ENCODE measurements around the gene SSBP3. TPM values are rescaled to one million over a fixed set of nuclear protein-coding genes. Genes with fewer than 3 reads are reported as not detected.

SSBP3 gene
- total RNA-seq, 2 donors from 2014 or later = 7.9 to 23.1 TPM

DNA sequence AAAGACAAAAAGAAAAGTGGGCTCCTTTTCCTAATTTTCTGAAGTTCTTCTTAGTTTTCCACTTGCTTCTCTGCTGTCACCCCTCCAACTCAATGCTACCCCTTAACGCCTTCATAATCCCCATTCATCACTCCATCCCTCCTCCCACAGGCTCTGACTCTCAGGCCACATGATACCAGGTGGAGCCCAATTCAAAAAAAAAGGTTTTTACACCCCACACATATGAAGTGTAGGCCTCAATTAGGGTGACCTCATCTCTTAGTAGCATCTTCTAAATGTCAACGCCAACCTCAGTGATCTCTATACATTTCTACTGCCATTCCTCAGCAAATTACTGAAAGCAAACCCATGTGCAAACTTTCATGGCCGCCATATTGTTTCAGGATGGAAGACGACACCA is 6.4 kb downstream of the SSBP3 start:
- H3K9me3 ChIP-seq = no peaks in the 10 kb centered on the region
- 94 to 95% methylated on average over 4 of the region's 4 CpGs for WGBS, 2 donors
- H3K27ac ChIP-seq = no peak overlapping the region
- intact Hi-C loops (cut with DNase I) = loop anchor here (5.0 to 10.0 kb wide), 3 partner anchors 93 to 325 kb away; no protein-coding TSS in a partner anchor
- ATAC-seq = no peak
- no peak for DNase-seq
- TF ChIP-seq CTCF (IDR thresholded peaks at IDR 0.05) (no peak), POLR2A (IDR thresholded peaks at IDR 0.05) (no peak)
- H3K27me3 ChIP-seq = no peaks in the 10 kb centered on the region
- peaks cover 10 to 12% of the 10 kb centered on the region in 2 donors for H3K36me3 ChIP-seq (replicated peaks in 1 of 2; ENCODE audit: insufficient read depth in 1 of 2, low read depth in 2 of 2)
- H3K4me1 ChIP-seq = peaks cover 74% of the 10 kb centered on the region
- no peak overlapping the region for H3K4me3 ChIP-seq

DNA sequence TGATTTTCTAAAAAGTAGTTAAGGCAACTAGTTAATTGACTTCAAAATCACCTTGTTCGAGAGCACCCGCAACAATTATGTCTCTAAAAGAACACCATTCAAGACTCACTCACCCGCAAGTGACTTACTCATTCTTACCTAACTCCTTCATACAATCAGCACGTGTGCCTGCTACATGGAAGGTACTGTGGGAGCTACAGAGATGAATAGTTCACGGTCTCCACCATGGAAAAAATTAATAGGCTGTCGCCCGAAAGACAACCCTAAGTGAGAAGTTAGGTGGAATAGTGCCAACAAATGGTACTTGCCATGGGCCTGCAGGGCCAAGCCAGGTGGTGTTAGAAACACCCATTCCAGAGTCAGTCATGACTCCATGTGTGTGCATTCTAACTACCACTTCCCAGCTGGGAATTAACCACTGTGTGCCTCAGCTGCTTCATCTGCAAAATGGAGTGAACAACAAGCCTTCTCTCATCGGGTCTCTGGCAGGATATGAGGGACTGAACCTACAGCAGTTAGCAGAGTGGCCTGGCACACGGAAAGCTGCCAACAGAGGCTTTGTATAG is 7.1 kb downstream of the SSBP3 start:
- H3K27ac ChIP-seq = no peak overlapping the region
- H3K9me3 ChIP-seq = no peaks in the 10 kb centered on the region
- H3K4me1 ChIP-seq = peaks cover 67% of the 10 kb centered on the region
- DNase-seq = no peak
- intact Hi-C loops (cut with DNase I) = loop anchor here (10.0 kb wide), 1 partner anchor 324 kb away; no protein-coding TSS in a partner anchor
- TF ChIP-seq POLR2A (IDR thresholded peaks at IDR 0.05) (no peak), CTCF (IDR thresholded peaks at IDR 0.05) (no peak)
- no peak for ATAC-seq
- no peak overlapping the region for H3K4me3 ChIP-seq
- H3K27me3 ChIP-seq = no peaks in the 10 kb centered on the region
- H3K36me3 ChIP-seq (replicated peaks in 1 of 2; ENCODE audit: insufficient read depth in 1 of 2, low read depth in 2 of 2) = peaks cover 10 to 12% of the 10 kb centered on the region in 2 donors
- 88 to 94% methylated on average over 9 of the region's 9 CpGs for WGBS, 2 donors

GRCh38 chr1:54397980-54398379 is 8.2 kb downstream of the SSBP3 start:
- no peaks in the 10 kb centered on the region for H3K9me3 ChIP-seq
- intact Hi-C loops (cut with DNase I) = loop anchor here (10.0 kb wide), 1 partner anchor 323 kb away; no protein-coding TSS in a partner anchor

DNA sequence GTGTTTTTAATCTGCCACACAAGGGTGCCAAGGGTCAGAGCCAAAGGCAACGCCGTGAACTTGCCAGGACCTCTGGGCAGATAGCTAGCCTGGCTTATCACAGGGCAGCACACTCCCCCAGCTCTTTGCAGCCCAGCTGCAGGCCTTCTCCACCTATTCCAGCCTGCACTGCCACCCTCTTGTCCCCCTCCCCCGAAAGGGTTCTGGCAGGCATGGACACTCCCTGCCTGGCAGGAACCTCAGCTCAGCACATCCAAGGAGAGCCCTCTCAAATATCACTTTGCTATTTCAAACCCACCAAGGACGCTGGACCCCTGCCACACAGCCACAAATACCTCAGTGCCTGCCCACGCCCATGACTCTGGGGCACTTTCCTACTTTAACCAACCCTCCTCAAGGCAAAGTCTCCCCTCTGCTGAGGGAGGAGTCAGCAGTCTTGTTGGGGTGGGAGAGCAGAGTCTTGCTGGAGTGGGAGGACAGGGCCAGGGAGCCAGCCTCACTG is 9.1 kb downstream of the SSBP3 start:
- WGBS, 2 donors = 21 to 24% methylated on average over 5 of the region's 5 CpGs
- Histone ChIP-seq H3K27ac (peak overlapping the region in 1 of 4 donors; percentile 24), H3K4me1 (peaks cover 48% of the 10 kb centered on the region), H3K36me3 (replicated peaks in 1 of 2; ENCODE audit: insufficient read depth in 1 of 2, low read depth in 2 of 2) (peaks cover 10 to 16% of the 10 kb centered on the region in 2 donors), H3K4me3 (no peak overlapping the region), H3K9me3 (no peaks in the 10 kb centered on the region), H3K27me3 (no peaks in the 10 kb centered on the region)
- DNase-seq = peak in 3 of 4 donors; percentile 31 to 63 (median 52)
- TF ChIP-seq POLR2A (IDR thresholded peaks at IDR 0.05) (no peak), CTCF (IDR thresholded peaks at IDR 0.05) (no peak)
- peak; percentile 45 for ATAC-seq
- intact Hi-C loops (cut with DNase I) = loop anchor here (10.0 kb wide), 1 partner anchor 322 kb away; no protein-coding TSS in a partner anchor

More at GRCh38 chr1:54397980-54398379, 8.2 kb downstream of the SSBP3 start:
- no peak for ATAC-seq
- no peak for DNase-seq
- Histone ChIP-seq H3K27me3 (no peaks in the 10 kb centered on the region), H3K4me3 (no peak overlapping the region), H3K4me1 (peaks cover 56% of the 10 kb centered on the region), H3K36me3 (replicated peaks in 1 of 2; ENCODE audit: insufficient read depth in 1 of 2, low read depth in 2 of 2) (peaks cover 10 to 12% of the 10 kb centered on the region in 2 donors), H3K27ac (no peak overlapping the region)
- WGBS, 2 donors = 73 to 76% methylated on average over 3 of the region's 3 CpGs
- TF ChIP-seq POLR2A (IDR thresholded peaks at IDR 0.05) (no peak), CTCF (IDR thresholded peaks at IDR 0.05) (no peak)

Data from body of pancreas (tissue), 4 donors.